Caco-2 (cell line): ENCODE measurements around the gene VPS13D. TPM values are rescaled to one million over a fixed set of nuclear protein-coding genes. Genes with fewer than 3 reads are reported as not detected.

ENCODE experiments used
- BruUV-seq: library from RNA; stranded (reverse); fragments of 400-500 nt; replicated peaks from 2 replicates; lab custom pipeline; 2021; lab: Mats Ljungman, UMichigan
- CTCF ChIA-PET: fragments of 300-600 bp; sonication (Branson Sonifier 250); formaldehyde crosslinking; loops from one replicate; lab custom pipeline; 2022; ENCODE audit warnings: antibody characterized with exemption; lab: Charles Lee
- POLR2A ChIA-PET: fragments of 300-600 bp; sonication (Branson Sonifier 250); formaldehyde crosslinking; loops from one replicate; lab custom pipeline; 2022; ENCODE audit warnings: antibody characterized with exemption; lab: Charles Lee
- DNase-seq, 2 experiments: peaks; one replicate each; pipeline versions ENCODE4 v3.0.0 to v3.0.0-alpha.2; 2020 to 2022
- H3K27me3 ChIP-seq: replicated peaks from 2 replicates; pipeline ENCODE4 v1.6.0; 2011; ENCODE audit warnings: low read length; ENCODE audit not compliant: control insufficient read depth, insufficient read depth
- H3K36me3 ChIP-seq: 2 replicates; pipeline ENCODE4 v1.5.1; 2011; ENCODE audit warnings: low read length; ENCODE audit not compliant: control insufficient read depth, insufficient read depth
- H3K4me1 ChIP-seq: fragments of 250-450 bp; sonication (Bioruptor Pico); 2 replicates; pipeline ENCODE4 v1.5.1; 2020; ENCODE audit warnings: mild to moderate bottlenecking
- H3K4me3 ChIP-seq: 2 replicates; pipeline ENCODE4 v1.5.1; 2011; ENCODE audit warnings: low read depth, mild to moderate bottlenecking, control low read depth, low read length
- H3K9me3 ChIP-seq: fragments of 250-450 bp; sonication (Bioruptor Pico); 2 replicates; pipeline ENCODE4 v1.5.1; 2020; ENCODE audit warnings: mild to moderate bottlenecking, moderate library complexity
- H3K27ac Mint-ChIP-seq: one replicate; pipeline ENCODE4 v1.8.0; 2022; ENCODE audit warnings: mixed read lengths; ENCODE audit not compliant: unreplicated experiment
- H3K27me3 Mint-ChIP-seq: one replicate; pipeline ENCODE4 v1.8.0; 2022; ENCODE audit warnings: mixed read lengths; ENCODE audit not compliant: insufficient read depth, unreplicated experiment
- H3K36me3 Mint-ChIP-seq: one replicate; pipeline ENCODE4 v1.8.0; 2022; ENCODE audit warnings: mild to moderate bottlenecking, mixed read lengths; ENCODE audit not compliant: insufficient read depth, unreplicated experiment
- H3K4me1 Mint-ChIP-seq: one replicate; pipeline ENCODE4 v1.8.0; 2022; ENCODE audit warnings: low read depth, mixed read lengths; ENCODE audit not compliant: unreplicated experiment
- H3K4me3 Mint-ChIP-seq: one replicate; pipeline ENCODE4 v1.8.0; 2022; ENCODE audit warnings: mild to moderate bottlenecking, moderate library complexity, mixed read lengths; ENCODE audit not compliant: unreplicated experiment
- H3K9me3 Mint-ChIP-seq: one replicate; pipeline ENCODE4 v1.8.0; 2022; ENCODE audit warnings: mixed read lengths; ENCODE audit not compliant: unreplicated experiment
- intact Hi-C: fragments of 100-400 bp; cut with micrococcal nuclease; formaldehyde crosslinking; loops from one replicate; pipeline ENCODE4 v1.10.0; 2022; ENCODE audit not compliant: unreplicated experiment
- total RNA-seq: library from RNA; stranded (reverse); gene quantifications from 2 replicates; pipeline ENCODE4 v1.2.3, GENCODE V29; 2022
- TF ChIP-seq, protein P1 (sequence below), 2 experiments: fragments of 200-600 bp in 1 of 2; IDR thresholded peaks; 1 replicate in 1 of 2; 2 replicates in 1 of 2; pipeline versions ENCODE4 v1.5.1 to v1.8.0; 2011 to 2022; ENCODE audit warnings: antibody characterized with exemption in 1 of 2, control low read depth in 1 of 2, inconsistent platforms in 1 of 2, low read depth in 1 of 2, low read length in 1 of 2, mild to moderate bottlenecking in 1 of 2, moderate library complexity in 1 of 2; ENCODE audit not compliant: insufficient read depth in 1 of 2, severe bottlenecking in 1 of 2, unreplicated experiment in 1 of 2

Gene VPS13D
- total RNA-seq, 1 experiment from 2014 or later = 25.6 TPM

DNA sequence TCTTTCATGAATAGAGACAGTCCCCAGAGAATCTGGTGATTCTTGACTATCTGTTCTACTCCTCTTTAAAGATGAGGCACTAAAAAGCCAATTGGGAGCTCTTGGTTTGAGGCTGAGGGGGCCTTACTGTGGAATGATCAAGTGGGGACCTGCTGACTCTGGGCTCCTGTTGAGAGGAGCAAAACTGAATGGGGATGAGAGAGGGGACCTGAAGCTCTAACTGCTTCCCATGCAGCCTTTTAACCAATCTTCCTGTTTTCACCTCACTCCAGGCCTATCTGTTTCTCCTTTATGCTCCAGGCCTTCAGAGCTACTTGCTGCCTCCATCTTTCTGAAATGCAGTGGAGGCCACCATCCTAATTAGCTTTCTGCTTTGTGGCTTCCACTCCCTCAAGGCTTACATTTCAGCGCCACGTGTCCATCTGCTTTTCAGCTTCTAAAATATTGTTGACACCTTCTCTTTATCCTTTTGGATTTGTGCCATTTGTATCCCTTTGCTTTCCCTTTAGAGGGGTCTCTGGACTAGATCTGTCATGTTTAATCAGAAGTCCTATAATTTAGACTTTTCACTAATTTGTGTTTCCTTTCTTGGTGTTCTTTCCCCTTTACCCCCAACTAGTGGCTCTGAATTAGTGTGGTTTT, 242.4 kb downstream of the VPS13D start:
- peaks cover 18% of the 10 kb centered on the region for H3K36me3 Mint-ChIP-seq
- Histone ChIP-seq H3K27me3 (no peaks in the 10 kb centered on the region), H3K36me3 (peaks cover 2% of the 10 kb centered on the region; the same call in 1 of the 2 replicates), H3K4me1 (peaks cover 7% of the 10 kb centered on the region; the same call in 1 of the 2 replicates), H3K9me3 (peaks cover 3% of the 10 kb centered on the region; the same call in 1 of the 2 replicates), H3K4me3 (no peak overlapping the region)
- intact Hi-C loops = no loop called here
- no peak for DNase-seq
- CTCF ChIA-PET = no interaction called here
- no peaks in the 10 kb centered on the region for H3K27me3 Mint-ChIP-seq
- TF ChIP-seq, protein P1, sequence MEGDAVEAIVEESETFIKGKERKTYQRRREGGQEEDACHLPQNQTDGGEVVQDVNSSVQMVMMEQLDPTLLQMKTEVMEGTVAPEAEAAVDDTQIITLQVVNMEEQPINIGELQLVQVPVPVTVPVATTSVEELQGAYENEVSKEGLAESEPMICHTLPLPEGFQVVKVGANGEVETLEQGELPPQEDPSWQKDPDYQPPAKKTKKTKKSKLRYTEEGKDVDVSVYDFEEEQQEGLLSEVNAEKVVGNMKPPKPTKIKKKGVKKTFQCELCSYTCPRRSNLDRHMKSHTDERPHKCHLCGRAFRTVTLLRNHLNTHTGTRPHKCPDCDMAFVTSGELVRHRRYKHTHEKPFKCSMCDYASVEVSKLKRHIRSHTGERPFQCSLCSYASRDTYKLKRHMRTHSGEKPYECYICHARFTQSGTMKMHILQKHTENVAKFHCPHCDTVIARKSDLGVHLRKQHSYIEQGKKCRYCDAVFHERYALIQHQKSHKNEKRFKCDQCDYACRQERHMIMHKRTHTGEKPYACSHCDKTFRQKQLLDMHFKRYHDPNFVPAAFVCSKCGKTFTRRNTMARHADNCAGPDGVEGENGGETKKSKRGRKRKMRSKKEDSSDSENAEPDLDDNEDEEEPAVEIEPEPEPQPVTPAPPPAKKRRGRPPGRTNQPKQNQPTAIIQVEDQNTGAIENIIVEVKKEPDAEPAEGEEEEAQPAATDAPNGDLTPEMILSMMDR (IDR thresholded peaks at IDR 0.05; ENCODE audit: insufficient read depth in 1 of 2, low read depth in 1 of 2, low read length in 1 of 2, severe bottlenecking in 1 of 2, unreplicated experiment in 1 of 2) = no peak
- H3K9me3 Mint-ChIP-seq = no peaks in the 10 kb centered on the region
- H3K4me3 Mint-ChIP-seq = no peak overlapping the region
- BruUV-seq = no TSS peak
- H3K4me1 Mint-ChIP-seq = peaks cover 12% of the 10 kb centered on the region
- POLR2A ChIA-PET = no interaction called here
- H3K27ac Mint-ChIP-seq = no peak overlapping the region

GRCh38 chr1:12472798-12473551, 243.1 kb downstream of the VPS13D start:
- H3K27ac Mint-ChIP-seq = no peak overlapping the region
- Histone ChIP-seq H3K36me3 (peaks cover 2% of the 10 kb centered on the region; the same call in 1 of the 2 replicates), H3K4me3 (no peak overlapping the region), H3K9me3 (peaks cover 3% of the 10 kb centered on the region; the same call in 1 of the 2 replicates), H3K27me3 (no peaks in the 10 kb centered on the region), H3K4me1 (peaks cover 14% of the 10 kb centered on the region)
- no peak for DNase-seq
- no TSS peak for BruUV-seq
- POLR2A ChIA-PET = no interaction called here
- peaks cover 19% of the 10 kb centered on the region for H3K4me1 Mint-ChIP-seq
- no peaks in the 10 kb centered on the region for H3K9me3 Mint-ChIP-seq
- no peaks in the 10 kb centered on the region for H3K27me3 Mint-ChIP-seq
- CTCF ChIA-PET = no interaction called here
- no peak overlapping the region for H3K4me3 Mint-ChIP-seq
- TF ChIP-seq, protein P1 (IDR thresholded peaks at IDR 0.05; ENCODE audit: insufficient read depth in 1 of 2, low read depth in 1 of 2, low read length in 1 of 2, severe bottlenecking in 1 of 2, unreplicated experiment in 1 of 2) = no peak
- intact Hi-C loops = no loop called here
- peaks cover 13% of the 10 kb centered on the region for H3K36me3 Mint-ChIP-seq

DNA sequence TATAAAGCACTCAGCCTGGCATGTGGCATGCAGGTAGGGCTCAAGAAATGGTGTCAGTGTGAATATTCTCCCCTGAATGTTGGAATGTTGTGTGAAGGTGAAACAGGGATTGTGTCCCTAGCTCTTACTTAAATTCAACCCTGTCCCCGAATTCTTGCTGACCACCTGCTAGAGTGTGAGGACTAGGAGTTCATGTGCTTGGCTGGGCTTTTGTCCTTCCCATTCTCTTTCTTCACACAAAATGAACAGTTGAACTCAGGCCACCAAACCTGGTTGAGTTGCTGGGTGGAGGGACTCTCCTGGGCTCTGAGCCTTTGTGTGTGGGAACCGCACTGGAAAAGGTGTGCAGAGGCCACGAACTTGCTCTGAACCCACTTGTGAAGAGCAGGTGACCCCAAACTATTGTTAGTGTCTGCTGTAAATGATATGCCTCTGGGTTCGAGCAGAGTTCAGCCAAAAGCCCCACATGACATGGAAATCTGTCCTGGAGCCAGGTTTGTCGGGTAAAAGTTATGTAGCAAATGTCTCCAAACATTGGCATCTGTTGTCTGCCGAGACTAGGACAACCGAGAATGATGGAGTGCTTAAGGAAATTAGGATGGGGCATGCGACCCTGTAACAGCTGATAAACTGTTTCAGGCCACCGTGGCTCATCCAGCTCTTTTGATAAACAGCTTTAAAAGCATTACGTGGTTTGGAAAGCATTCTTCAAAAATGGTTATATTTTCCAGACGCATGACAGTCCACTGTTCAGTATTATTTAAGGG, 243.9 kb downstream of the VPS13D start:
- Histone ChIP-seq H3K9me3 (peaks cover 3% of the 10 kb centered on the region; the same call in 1 of the 2 replicates), H3K4me1 (peaks cover 16% of the 10 kb centered on the region), H3K4me3 (no peak overlapping the region), H3K27me3 (no peaks in the 10 kb centered on the region), H3K36me3 (peaks cover 2% of the 10 kb centered on the region; the same call in 1 of the 2 replicates)
- intact Hi-C loops = no loop called here
- ChIA-PET CTCF (no interaction called here), POLR2A (no interaction called here)
- TF ChIP-seq, protein P1 (IDR thresholded peaks at IDR 0.05; ENCODE audit: insufficient read depth in 1 of 2, low read depth in 1 of 2, low read length in 1 of 2, severe bottlenecking in 1 of 2, unreplicated experiment in 1 of 2) = no peak
- H3K36me3 Mint-ChIP-seq = peaks cover 13% of the 10 kb centered on the region
- no peak overlapping the region for H3K27ac Mint-ChIP-seq
- no peak for DNase-seq
- no peak overlapping the region for H3K4me3 Mint-ChIP-seq
- H3K4me1 Mint-ChIP-seq = peaks cover 27% of the 10 kb centered on the region
- no peaks in the 10 kb centered on the region for H3K27me3 Mint-ChIP-seq
- no peaks in the 10 kb centered on the region for H3K9me3 Mint-ChIP-seq
- BruUV-seq = no TSS peak
